ENCODE results near the gene KCNH1.

Gene KCNH1

DNA sequence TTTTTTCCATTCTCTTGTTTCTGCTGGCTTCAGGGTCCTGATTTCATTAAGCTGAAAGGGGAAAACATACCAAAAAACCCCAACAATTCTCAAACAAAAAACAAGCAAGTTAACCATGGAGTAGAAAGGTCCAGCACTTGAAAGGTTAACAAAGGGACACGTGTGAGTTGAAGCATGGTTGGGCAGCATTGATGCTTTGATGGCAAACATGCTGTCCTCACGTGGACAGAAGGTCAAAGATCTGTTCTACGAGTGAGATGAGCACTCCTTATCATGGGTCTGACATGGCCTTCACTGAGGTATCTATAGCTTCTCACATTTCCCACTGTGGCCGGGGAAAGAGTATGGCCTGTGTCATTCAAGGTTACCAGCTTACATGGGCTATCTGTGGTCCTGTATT is 410.3 kb downstream of the KCNH1 start:
- TF ChIP-seq GATA2 (IDR thresholded peaks at IDR 0.05; ENCODE audit: low read depth, low read length) (no peak), GATA3 (IDR thresholded peaks at IDR 0.05; ENCODE audit: low read depth, low read length) (no peak)

DNA sequence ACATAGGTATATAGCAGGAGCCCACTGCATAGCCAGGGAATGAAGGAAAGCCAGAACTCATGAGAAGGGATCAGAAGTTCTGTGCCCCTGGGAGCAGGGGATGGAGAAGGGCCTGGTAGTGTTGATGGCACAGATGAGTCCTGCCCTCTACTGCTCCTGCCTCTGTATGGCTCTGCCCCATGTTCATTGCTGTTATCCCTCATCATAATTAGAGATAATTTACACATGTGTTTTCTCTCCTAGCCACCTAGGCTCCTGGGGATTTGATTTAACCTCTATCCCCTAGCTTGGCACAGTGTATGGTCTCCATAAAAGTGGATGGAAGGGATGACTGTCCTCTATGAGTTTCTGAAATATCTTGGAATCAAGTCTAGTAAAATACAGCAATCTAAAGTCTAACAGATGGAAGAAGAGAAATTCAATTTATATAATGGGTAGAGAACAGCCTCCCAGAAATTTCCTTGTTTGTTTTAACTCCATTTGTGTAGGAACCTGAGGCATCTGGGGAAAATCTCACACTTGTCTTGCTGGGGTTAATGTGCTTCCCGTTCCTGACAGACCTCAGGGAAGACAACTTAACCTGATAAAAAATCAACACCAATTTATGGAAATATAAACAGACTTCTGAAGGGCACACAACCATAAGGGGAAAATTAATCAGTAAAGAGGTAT is 411.4 kb downstream of the KCNH1 start:
- peak; percentile 86 for TF ChIP-seq GATA3 (IDR thresholded peaks at IDR 0.05; ENCODE audit: low read depth, low read length)
- TF ChIP-seq GATA2 (IDR thresholded peaks at IDR 0.05; ENCODE audit: low read depth, low read length), result peak; percentile 91

DNA sequence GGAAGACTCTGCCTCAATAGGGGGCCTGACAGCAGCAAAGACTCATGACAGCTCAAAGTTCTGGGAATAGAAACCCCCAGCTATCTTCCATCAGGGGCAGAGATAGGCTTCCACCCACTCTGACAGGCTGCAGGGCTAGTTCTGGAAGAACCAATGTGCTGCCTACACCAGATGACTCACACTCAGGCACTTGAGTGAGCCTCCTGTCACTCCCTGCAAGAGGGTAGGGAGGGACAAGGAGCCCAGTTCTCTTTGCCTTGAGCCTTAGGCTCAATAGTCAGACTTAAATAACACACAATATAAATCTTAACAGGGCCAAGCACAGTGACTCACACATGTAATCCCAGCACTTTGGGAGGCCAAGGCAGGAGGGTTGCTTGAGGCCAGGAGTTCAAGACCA is 418.9 kb downstream of the KCNH1 start:
- TF ChIP-seq GATA3 (IDR thresholded peaks at IDR 0.05; ENCODE audit: low read depth, low read length) (no peak), GATA2 (IDR thresholded peaks at IDR 0.05; ENCODE audit: low read depth, low read length) (no peak)

DNA sequence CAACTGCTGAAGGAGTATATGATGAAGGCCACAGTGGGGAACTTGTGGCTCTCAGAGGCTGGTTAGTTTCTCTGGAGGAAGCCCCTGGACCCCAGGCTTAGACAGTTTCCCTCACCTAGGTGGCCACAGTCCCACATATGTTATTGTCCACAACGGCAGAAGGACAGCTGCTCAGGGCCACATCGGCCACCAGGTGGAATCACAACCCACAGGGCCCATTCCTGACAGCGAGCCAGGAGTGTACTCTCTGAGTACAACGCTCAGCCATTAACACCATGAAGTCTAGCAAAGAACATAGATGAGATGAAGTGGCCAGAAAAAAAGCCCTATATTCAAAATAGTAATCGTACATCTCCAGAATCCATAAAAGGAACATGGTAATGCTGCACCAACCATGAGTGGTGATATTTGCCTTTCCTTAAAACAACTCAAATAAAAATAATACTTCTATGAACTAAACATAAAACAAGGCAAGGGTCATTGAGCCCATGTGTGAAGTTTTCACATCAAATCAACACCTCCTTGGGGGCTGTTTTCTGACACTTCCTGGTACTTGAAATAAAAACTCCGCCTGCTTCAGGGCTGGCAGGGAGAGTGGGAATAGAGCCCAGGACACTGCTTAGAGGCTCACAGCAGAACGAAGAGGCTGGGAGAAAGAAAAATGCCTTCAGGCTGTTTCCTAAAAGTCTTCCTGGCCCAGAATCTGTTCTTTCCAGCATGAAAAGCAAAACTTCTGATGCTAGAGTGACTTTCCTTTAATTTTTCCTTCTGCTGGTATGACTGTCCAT is 421.9 kb downstream of the KCNH1 start:
- TF ChIP-seq GATA3 (IDR thresholded peaks at IDR 0.05; ENCODE audit: low read depth, low read length), result no peak
- TF ChIP-seq GATA2 (IDR thresholded peaks at IDR 0.05; ENCODE audit: low read depth, low read length), result no peak

DNA sequence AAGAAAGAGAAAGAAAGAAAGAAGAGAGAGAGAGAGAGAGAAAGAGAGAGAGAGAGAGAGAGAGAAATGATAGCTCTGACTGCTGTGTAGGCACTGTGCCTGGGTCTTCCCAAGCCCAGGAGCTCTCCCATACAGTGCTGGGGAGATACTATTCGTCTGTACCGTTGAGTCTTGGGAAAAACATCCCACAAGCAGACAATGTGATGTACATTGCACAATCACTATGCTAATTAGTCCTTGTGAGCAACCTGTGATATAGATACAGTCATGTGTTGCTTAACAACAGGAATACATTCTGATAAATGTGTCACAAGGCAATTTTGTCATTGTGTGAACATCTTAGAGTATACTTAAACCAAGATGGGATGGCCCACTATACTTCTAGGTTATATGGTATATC is 424.2 kb downstream of the KCNH1 start:
- TF ChIP-seq GATA3 (IDR thresholded peaks at IDR 0.05; ENCODE audit: low read depth, low read length) (no peak), GATA2 (IDR thresholded peaks at IDR 0.05; ENCODE audit: low read depth, low read length) (no peak)

DNA sequence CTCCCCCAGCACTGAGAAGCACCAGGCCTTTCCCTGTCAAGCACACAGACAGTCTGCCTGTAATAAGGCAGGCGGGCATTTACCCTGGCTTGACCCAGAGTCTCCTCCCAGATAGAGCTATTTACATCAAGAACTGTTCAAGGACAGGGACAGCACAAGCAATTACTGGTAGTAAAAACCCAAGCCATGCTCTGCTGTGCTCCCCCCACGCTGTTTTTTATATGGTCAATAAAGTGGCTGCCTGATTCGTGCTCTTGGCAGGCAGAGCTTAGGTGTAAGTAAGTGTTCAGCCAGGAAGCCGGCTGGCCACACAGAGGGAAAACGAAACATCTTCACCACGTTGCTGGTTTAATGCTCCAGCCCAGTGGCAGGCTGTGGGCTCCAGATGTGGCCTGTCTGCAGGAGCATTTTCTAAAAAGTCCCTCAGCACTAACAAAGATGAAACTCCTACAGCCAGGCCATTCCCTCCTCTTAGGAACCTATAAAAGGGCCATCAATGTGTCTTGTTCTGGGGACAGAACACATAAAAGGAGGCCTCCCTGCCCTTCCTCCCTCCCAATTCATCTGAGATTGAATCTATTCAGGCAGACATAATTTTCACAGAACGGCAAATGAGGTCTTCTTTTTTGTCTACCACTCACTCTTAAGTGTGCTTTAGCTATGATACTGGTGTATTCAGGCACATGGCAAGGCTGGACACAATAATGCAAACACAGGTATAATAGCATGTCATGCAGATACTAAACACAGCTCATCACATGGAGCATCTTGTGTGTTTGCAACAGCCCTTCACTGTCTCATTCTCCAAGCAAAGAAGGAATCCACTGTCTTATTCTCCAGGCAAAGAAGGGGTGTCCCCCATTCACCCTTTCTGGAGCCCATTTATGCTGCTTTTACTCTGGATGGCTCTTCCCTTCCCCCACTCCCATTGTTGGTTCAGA is 426.4 kb downstream of the KCNH1 start:
- TF ChIP-seq GATA2 (IDR thresholded peaks at IDR 0.05; ENCODE audit: low read depth, low read length), result no peak

DNA sequence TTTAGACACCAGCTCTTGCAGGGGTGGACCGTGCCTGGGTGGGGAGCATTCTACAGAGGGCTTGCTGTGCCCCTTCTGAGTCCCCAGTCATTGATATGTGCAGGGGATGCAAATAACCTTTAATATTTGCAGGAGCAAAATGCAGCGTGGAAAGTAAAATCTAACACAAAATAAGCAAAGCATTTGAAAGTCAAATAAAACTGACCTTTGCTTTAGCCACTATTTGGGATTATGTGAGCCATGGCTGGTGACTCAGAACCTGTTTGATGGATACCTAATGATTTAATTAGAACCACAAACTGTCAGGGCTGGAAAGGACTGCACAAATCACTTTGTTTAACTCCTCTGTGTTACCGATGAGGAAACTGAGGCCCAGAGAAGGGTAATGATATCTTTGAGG is 427.7 kb downstream of the KCNH1 start:
- TF ChIP-seq GATA3 (IDR thresholded peaks at IDR 0.05; ENCODE audit: low read depth, low read length), result no peak
- TF ChIP-seq GATA2 (IDR thresholded peaks at IDR 0.05; ENCODE audit: low read depth, low read length), result no peak

DNA sequence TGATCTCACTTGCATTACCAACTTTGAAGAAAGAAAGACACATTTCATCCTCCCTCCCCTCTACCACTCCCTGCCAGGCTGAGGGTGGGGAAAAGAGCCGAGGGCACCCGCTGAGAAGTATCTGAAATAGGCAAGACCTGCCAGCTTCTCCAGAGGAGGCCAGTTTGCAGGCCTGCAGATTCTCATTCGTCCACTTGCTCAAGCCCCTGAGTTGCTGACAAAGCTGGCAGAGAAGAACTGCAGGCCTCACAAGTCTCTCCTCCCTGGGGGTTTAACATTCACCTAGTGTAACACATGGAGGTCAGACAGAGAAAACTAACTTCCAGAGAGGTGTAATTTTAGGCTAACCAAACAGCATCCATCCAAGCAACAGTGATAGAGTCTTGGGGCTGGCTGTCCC is 428.9 kb downstream of the KCNH1 start:
- TF ChIP-seq GATA2 (IDR thresholded peaks at IDR 0.05; ENCODE audit: low read depth, low read length) (no peak), GATA3 (IDR thresholded peaks at IDR 0.05; ENCODE audit: low read depth, low read length) (no peak)

GRCh38 chr1:210703593-210703992 is 430.4 kb downstream of the KCNH1 start:
- TF ChIP-seq GATA3 (IDR thresholded peaks at IDR 0.05; ENCODE audit: low read depth, low read length) (no peak), GATA2 (IDR thresholded peaks at IDR 0.05; ENCODE audit: low read depth, low read length) (peak; percentile 32; the same call in 1 of the 2 replicates)

DNA sequence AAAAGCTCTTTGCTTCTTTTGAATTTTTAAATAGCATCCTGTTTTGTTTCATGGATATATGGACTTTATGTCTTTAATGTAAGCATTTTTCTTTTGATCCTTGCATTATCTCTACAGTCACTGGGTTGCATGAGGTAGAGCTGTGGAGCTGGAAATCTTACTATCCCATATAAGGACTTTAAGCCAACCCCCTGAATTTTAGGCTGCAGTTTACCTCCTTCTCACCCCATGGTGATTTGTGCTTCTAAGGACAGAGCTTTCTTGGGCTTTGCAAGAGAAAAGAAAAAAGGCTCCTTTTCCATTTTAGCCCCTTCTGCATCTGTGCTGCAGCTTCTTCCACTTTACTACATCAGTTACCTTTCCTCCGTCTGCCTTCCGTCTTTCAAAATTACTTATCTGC is 431.4 kb downstream of the KCNH1 start:
- TF ChIP-seq GATA3 (IDR thresholded peaks at IDR 0.05; ENCODE audit: low read depth, low read length) (no peak), GATA2 (IDR thresholded peaks at IDR 0.05; ENCODE audit: low read depth, low read length) (no peak)

DNA sequence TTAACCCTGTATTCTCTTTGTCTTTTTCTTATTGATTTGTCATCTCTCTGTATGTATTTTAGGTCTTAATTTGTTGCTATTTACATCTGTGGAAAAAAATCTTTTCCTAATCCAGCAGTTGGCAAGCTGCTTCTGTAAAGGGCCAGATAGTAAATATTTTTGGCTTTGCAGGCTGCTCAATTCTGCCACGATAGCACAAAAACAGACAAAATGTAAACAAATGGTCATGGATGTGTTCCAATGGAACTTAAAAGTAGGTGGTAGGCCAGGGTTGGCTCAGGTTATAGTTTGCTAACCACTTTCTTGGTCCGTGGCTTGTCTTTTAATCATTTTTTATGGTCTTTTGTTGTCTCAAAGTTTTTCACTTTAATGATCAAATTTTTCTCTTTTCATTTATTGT is 433.4 kb downstream of the KCNH1 start:
- TF ChIP-seq GATA2 (IDR thresholded peaks at IDR 0.05; ENCODE audit: low read depth, low read length) (no peak), GATA3 (IDR thresholded peaks at IDR 0.05; ENCODE audit: low read depth, low read length) (no peak)

GRCh38 chr1:210700083-210700482 is 433.9 kb downstream of the KCNH1 start:
- TF ChIP-seq GATA3 (IDR thresholded peaks at IDR 0.05; ENCODE audit: low read depth, low read length) (no peak), GATA2 (IDR thresholded peaks at IDR 0.05; ENCODE audit: low read depth, low read length) (no peak)

DNA sequence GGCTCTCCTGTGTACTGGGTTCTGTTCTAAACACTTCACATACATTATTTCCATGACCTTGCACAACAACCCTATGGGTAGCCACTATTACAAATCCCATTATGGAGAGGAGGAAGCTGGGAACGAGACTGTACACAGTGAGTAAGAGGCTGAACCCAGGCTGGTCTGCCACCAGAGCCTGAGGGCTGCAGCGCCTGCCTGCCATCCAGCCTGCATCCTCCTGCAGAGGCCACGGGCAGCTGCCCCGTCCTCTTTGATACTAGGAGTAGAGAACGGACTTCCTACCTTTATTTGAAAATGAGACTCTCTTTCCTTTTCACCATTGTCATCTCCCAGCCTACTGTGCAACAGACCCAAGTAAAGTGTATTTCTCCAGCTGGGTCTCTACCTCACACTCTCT is 435.3 kb downstream of the KCNH1 start:
- TF ChIP-seq GATA2 (IDR thresholded peaks at IDR 0.05; ENCODE audit: low read depth, low read length), result no peak
- no peak for TF ChIP-seq GATA3 (IDR thresholded peaks at IDR 0.05; ENCODE audit: low read depth, low read length)

DNA sequence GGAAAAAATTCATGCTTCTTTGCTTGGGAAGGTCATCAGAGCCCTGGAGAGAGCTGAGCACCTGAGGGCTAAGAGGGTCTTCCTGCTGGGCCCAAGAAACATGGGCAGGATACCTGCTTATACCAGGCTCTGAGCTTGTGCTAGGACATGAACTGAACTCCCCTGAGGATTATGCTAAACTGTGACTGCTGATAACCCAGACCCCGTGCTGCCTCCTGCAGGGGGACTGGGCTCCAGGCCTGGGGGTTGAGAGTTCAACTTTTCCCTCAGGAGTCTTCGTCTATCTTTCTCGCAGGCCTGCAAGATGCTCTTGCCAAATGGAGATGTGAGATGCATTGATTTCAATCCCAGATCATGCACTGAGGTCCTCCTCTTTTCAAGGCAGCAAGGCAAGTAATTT is 436.8 kb downstream of the KCNH1 start:
- TF ChIP-seq GATA3 (IDR thresholded peaks at IDR 0.05; ENCODE audit: low read depth, low read length), result no peak
- no peak for TF ChIP-seq GATA2 (IDR thresholded peaks at IDR 0.05; ENCODE audit: low read depth, low read length)
